Karpas-422 (cell line): ENCODE measurements around the gene LILRA6. TPM values are rescaled to one million over a fixed set of nuclear protein-coding genes. Genes with fewer than 3 reads are reported as not detected.
"Not testable (repeated sequence)": the region's sequence is repeated elsewhere in the genome, so short reads cannot be mapped to it uniquely, and the experiment has no call there.

Experiments
- DNase-seq: peaks from one replicate; pipeline ENCODE4 v3.0.0-alpha.2; 2015
- H2AFZ ChIP-seq: fragments of 200-600 bp; sonication (generic); 2 replicates; pipeline ENCODE4 v1.6.1; 2014; ENCODE audit warnings: antibody characterized with exemption, low read length, mixed read lengths
- H3K27ac ChIP-seq: fragments of 200-600 bp; sonication (generic); 2 replicates; pipeline ENCODE4 v1.5.1; 2014; ENCODE audit warnings: mild to moderate bottlenecking, low read length, moderate library complexity
- H3K27me3 ChIP-seq: fragments of 200-600 bp; sonication (generic); 2 replicates; pipeline ENCODE4 v1.6.1; 2014; ENCODE audit warnings: low read length, mixed read lengths
- H3K36me3 ChIP-seq: fragments of 200-600 bp; sonication (generic); 2 replicates; pipeline ENCODE4 v1.6.1; 2014; ENCODE audit warnings: low read length, mixed read lengths; ENCODE audit not compliant: insufficient read depth
- H3K4me1 ChIP-seq: fragments of 200-600 bp; sonication (generic); 2 replicates; pipeline ENCODE4 v1.6.1; 2014; ENCODE audit warnings: mild to moderate bottlenecking, low read length, mixed read lengths
- H3K4me2 ChIP-seq: fragments of 200-600 bp; sonication (generic); 2 replicates; pipeline ENCODE4 v1.6.1; 2014; ENCODE audit warnings: low read length, low read depth, mild to moderate bottlenecking; ENCODE audit not compliant: poor library complexity, severe bottlenecking
- H3K4me3 ChIP-seq: fragments of 200-600 bp; sonication (generic); 2 replicates; pipeline ENCODE4 v1.5.1; 2014; ENCODE audit warnings: mild to moderate bottlenecking, antibody characterized with exemption, low read length, mixed read lengths
- H3K79me2 ChIP-seq: fragments of 200-600 bp; sonication (generic); 2 replicates; pipeline ENCODE4 v1.6.1; 2014; ENCODE audit warnings: mild to moderate bottlenecking, low read length, mixed read lengths
- H3K9ac ChIP-seq: fragments of 200-600 bp; sonication (generic); 2 replicates; pipeline ENCODE4 v1.6.0; 2014; ENCODE audit warnings: low read length
- H3K9me2 ChIP-seq: fragments of 200-600 bp; sonication (generic), shearing (Covaris generic); replicated peaks from 2 replicates; pipeline ENCODE4 v1.6.0; 2014; ENCODE audit warnings: mild to moderate bottlenecking, low read length, moderate library complexity; ENCODE audit not compliant: insufficient read depth
- H3K9me3 ChIP-seq: fragments of 300-700, 200-600 bp; sonication (generic); 2 replicates; pipeline ENCODE4 v1.6.1; 2014; ENCODE audit warnings: low read length, mixed read lengths
- H4K20me1 ChIP-seq: fragments of 200-600 bp; sonication (generic); 2 replicates; pipeline ENCODE4 v1.6.1; 2014; ENCODE audit warnings: mild to moderate bottlenecking, antibody characterized with exemption, low read length, low read depth; ENCODE audit not compliant: insufficient read depth
- total RNA-seq: library from RNA; depleted of rRNA; stranded (reverse); fragments of >200 nt; shearing (Covaris generic); gene quantifications from 2 replicates; pipeline ENCODE4 v1.2.3, GENCODE V29; 2014; ENCODE audit warnings: low replicate concordance

LILRA6 gene
- total RNA-seq, 1 experiment from 2014 or later = not detected

- Histone ChIP-seq H3K9me2 (no peaks in the 10 kb centered on the region), H3K27ac (no peak overlapping the region), H3K4me3 (no peak overlapping the region), H3K27me3 (no peaks in the 10 kb centered on the region), H3K4me2 (no peak overlapping the region), H3K36me3 (no peaks in the 10 kb centered on the region), H4K20me1 (no peaks in the 10 kb centered on the region), H3K9me3 (no peaks in the 10 kb centered on the region), H3K79me2 (no peaks in the 10 kb centered on the region), H2AFZ (no peak overlapping the region), H3K9ac (no peak overlapping the region), H3K4me1 (no peaks in the 10 kb centered on the region)
- DNase-seq = no peak
Observed at GRCh38 chr19:54273821-54274220, 31.2 kb upstream of the LILRA6 start.

GRCh38 chr19:54272181-54272580, 29.6 kb upstream of the LILRA6 start:
- not testable (repeated sequence) for H3K36me3 ChIP-seq, H3K4me2 ChIP-seq, H3K4me1 ChIP-seq, H3K79me2 ChIP-seq, H3K9ac ChIP-seq, H3K4me3 ChIP-seq, H2AFZ ChIP-seq, H3K27me3 ChIP-seq, DNase-seq, H3K9me3 ChIP-seq, H3K27ac ChIP-seq, H3K9me2 ChIP-seq, H4K20me1 ChIP-seq

- not testable (repeated sequence) for H3K27me3 ChIP-seq, H3K9me3 ChIP-seq, H3K4me3 ChIP-seq, H4K20me1 ChIP-seq, H3K9me2 ChIP-seq, H3K9ac ChIP-seq, DNase-seq, H3K4me2 ChIP-seq, H3K27ac ChIP-seq, H3K36me3 ChIP-seq, H2AFZ ChIP-seq, H3K4me1 ChIP-seq, H3K79me2 ChIP-seq
Observed at GRCh38 chr19:54271587-54271986, 29.0 kb upstream of the LILRA6 start.

GRCh38 chr19:54271106-54271505, 28.5 kb upstream of the LILRA6 start:
- Histone ChIP-seq H3K9ac (no peak overlapping the region), H3K36me3 (no peaks in the 10 kb centered on the region), H3K9me3 (no peaks in the 10 kb centered on the region), H3K27ac (no peak overlapping the region), H4K20me1 (no peaks in the 10 kb centered on the region), H3K4me1 (no peaks in the 10 kb centered on the region), H3K4me3 (no peak overlapping the region), H2AFZ (no peak overlapping the region), H3K27me3 (peaks cover 3% of the 10 kb centered on the region; the same call in 1 of the 2 replicates), H3K79me2 (no peaks in the 10 kb centered on the region), H3K9me2 (no peaks in the 10 kb centered on the region), H3K4me2 (no peak overlapping the region)
- DNase-seq = no peak

GRCh38 chr19:54268936-54269335, 26.3 kb upstream of the LILRA6 start:
- H4K20me1 ChIP-seq = no peaks in the 10 kb centered on the region
- no peak overlapping the region for H3K4me3 ChIP-seq
- H3K27me3 ChIP-seq = peaks cover 3% of the 10 kb centered on the region; the same call in 1 of the 2 replicates
- DNase-seq = no peak
- no peak overlapping the region for H3K27ac ChIP-seq
- H3K79me2 ChIP-seq = no peaks in the 10 kb centered on the region
- no peaks in the 10 kb centered on the region for H3K9me2 ChIP-seq
- H3K4me1 ChIP-seq = no peaks in the 10 kb centered on the region
- H3K36me3 ChIP-seq = no peaks in the 10 kb centered on the region
- no peak overlapping the region for H3K9ac ChIP-seq
- H3K9me3 ChIP-seq = no peaks in the 10 kb centered on the region
- H3K4me2 ChIP-seq = no peak overlapping the region
- no peak overlapping the region for H2AFZ ChIP-seq

- Histone ChIP-seq H3K9me3 (no peaks in the 10 kb centered on the region), H4K20me1 (no peaks in the 10 kb centered on the region), H3K4me2 (no peak overlapping the region), H3K4me3 (no peak overlapping the region), H3K27me3 (peaks cover 3% of the 10 kb centered on the region; the same call in 1 of the 2 replicates), H3K27ac (no peak overlapping the region), H2AFZ (no peak overlapping the region), H3K79me2 (no peaks in the 10 kb centered on the region), H3K9ac (no peak overlapping the region), H3K36me3 (no peaks in the 10 kb centered on the region), H3K4me1 (no peaks in the 10 kb centered on the region), H3K9me2 (no peaks in the 10 kb centered on the region)
- DNase-seq = peak; percentile 91
Observed at GRCh38 chr19:54266133-54266532, 23.5 kb upstream of the LILRA6 start.

- Histone ChIP-seq H3K4me2 (no peak overlapping the region), H4K20me1 (no peaks in the 10 kb centered on the region), H3K36me3 (no peaks in the 10 kb centered on the region), H3K9me3 (no peaks in the 10 kb centered on the region), H3K9ac (no peak overlapping the region), H3K27ac (no peak overlapping the region), H3K9me2 (no peaks in the 10 kb centered on the region), H3K27me3 (no peaks in the 10 kb centered on the region), H3K4me1 (no peaks in the 10 kb centered on the region), H3K79me2 (no peaks in the 10 kb centered on the region), H2AFZ (no peak overlapping the region), H3K4me3 (no peak overlapping the region)
- DNase-seq = no peak
Observed at GRCh38 chr19:54262470-54262869, 19.9 kb upstream of the LILRA6 start.

GRCh38 chr19:54262066-54262465, 19.5 kb upstream of the LILRA6 start:
- no peaks in the 10 kb centered on the region for H3K4me1 ChIP-seq
- no peaks in the 10 kb centered on the region for H3K27me3 ChIP-seq
- no peaks in the 10 kb centered on the region for H3K9me2 ChIP-seq
- no peak for DNase-seq
- no peak overlapping the region for H3K4me3 ChIP-seq
- H3K27ac ChIP-seq = no peak overlapping the region
- H4K20me1 ChIP-seq = no peaks in the 10 kb centered on the region
- H2AFZ ChIP-seq = no peak overlapping the region
- H3K9me3 ChIP-seq = no peaks in the 10 kb centered on the region
- H3K9ac ChIP-seq = no peak overlapping the region
- H3K79me2 ChIP-seq = no peaks in the 10 kb centered on the region
- H3K36me3 ChIP-seq = no peaks in the 10 kb centered on the region
- no peak overlapping the region for H3K4me2 ChIP-seq

GRCh38 chr19:54257116-54257480, 14.5 kb upstream of the LILRA6 start, which contains the start of gene LILRB5:
Gene LILRB5 (minus strand): TSS chr19:54257273. CDS start chr19:54257193, 80 bp downstream.
- Histone ChIP-seq H3K79me2 (no peaks in the 10 kb centered on the region), H3K4me3 (no peak within 1 kb of the TSS), H4K20me1 (no peaks in the 10 kb centered on the region; the same call in 1 of the 2 replicates), H3K36me3 (no peaks in the 10 kb centered on the region), H3K4me1 (no peaks in the 10 kb centered on the region), H3K27me3 (no peaks in the 10 kb centered on the region), H3K9me3 (no peaks in the 10 kb centered on the region), H3K9ac (no peak within 1 kb of the TSS), H2AFZ (no peak within 1 kb of the TSS), H3K27ac (no peak within 1 kb of the TSS), H3K9me2 (no peaks in the 10 kb centered on the region), H3K4me2 (no peak within 1 kb of the TSS)
- no peak for DNase-seq
